Stimulated activated CD8-positive, alpha-beta memory T cell treated with anti-CD3 and anti-CD28 coated beads, Interleukin-7, amount 100 ng/mL, for 1 hour (primary cell): Measurements from ENCODE around the gene RFPL1.

Source experiments
- DNase-seq, 2 donors: peaks; one replicate each; pipeline ENCODE4 v3.0.0-alpha.2; 2020; ENCODE audit warnings: low read depth in 2 of 2

Gene RFPL1

GRCh38 chr22:29443452-29443851 lies 5.1 kb downstream of the RFPL1 start:
- no peak for DNase-seq

GRCh38 chr22:29443861-29444792 lies 5.7 kb downstream of the RFPL1 start:
- no peak for DNase-seq

- DNase-seq = no peak
Observed at GRCh38 chr22:29445508-29445907, 7.1 kb downstream of the RFPL1 start.

GRCh38 chr22:29447906-29448305 lies 9.5 kb downstream of the RFPL1 start:
- DNase-seq = no peak

- DNase-seq = no peak
Observed at GRCh38 chr22:29449296-29449875, 11.0 kb downstream of the RFPL1 start.

GRCh38 chr22:29450222-29450621 lies 11.8 kb downstream of the RFPL1 start:
- DNase-seq = no peak

- DNase-seq = no peak
Observed at GRCh38 chr22:29451863-29452262, 13.5 kb downstream of the RFPL1 start.

- DNase-seq = no peak
Observed at GRCh38 chr22:29454276-29454675, 15.9 kb downstream of the RFPL1 start.

GRCh38 chr22:29456211-29456671 lies 17.9 kb downstream of the RFPL1 start:
- DNase-seq = no peak

GRCh38 chr22:29457730-29458129 lies 19.3 kb downstream of the RFPL1 start:
- no peak for DNase-seq

GRCh38 chr22:29458551-29458950 lies 20.2 kb downstream of the RFPL1 start:
- DNase-seq = no peak

- no peak for DNase-seq
Observed at GRCh38 chr22:29459773-29460172, 21.4 kb downstream of the RFPL1 start.

- DNase-seq = no peak
Observed at GRCh38 chr22:29461263-29461662, 22.9 kb downstream of the RFPL1 start.

- DNase-seq = no peak
Observed at GRCh38 chr22:29463629-29464028, 25.2 kb downstream of the RFPL1 start.

- no peak for DNase-seq
Observed at GRCh38 chr22:29464581-29464980, 26.2 kb downstream of the RFPL1 start.

- no peak for DNase-seq
Observed at GRCh38 chr22:29469755-29470154, 31.4 kb downstream of the RFPL1 start.

- peak; percentile 24 to 27 for DNase-seq
Observed at GRCh38 chr22:29470159-29470855, 31.9 kb downstream of the RFPL1 start.

GRCh38 chr22:29473001-29473400 lies 34.6 kb downstream of the RFPL1 start:
- DNase-seq = no peak

- no peak for DNase-seq
Observed at GRCh38 chr22:29475550-29475949, 37.2 kb downstream of the RFPL1 start.

GRCh38 chr22:29476116-29476515 lies 37.7 kb downstream of the RFPL1 start:
- DNase-seq = no peak

GRCh38 chr22:29477723-29478318 lies 39.4 kb downstream of the RFPL1 start:
- no peak for DNase-seq
